Prostate gland (tissue), 2 donors: ENCODE data around the gene PPP1R7.

Experiments used
- CTCF ChIP-seq, 4 experiments: fragments of 200-600 bp in 2 of 4; fragments of 450-650 bp in 2 of 4; sonication (generic) in 2 of 4; IDR thresholded peaks; 1 replicate in 3 of 4; 2 replicates in 1 of 4; pipeline ENCODE4 v1.5.1; 2016 to 2019; ENCODE audit warnings: antibody characterized with exemption in 4 of 4, mild to moderate bottlenecking in 2 of 4, moderate library complexity in 2 of 4
- POLR2A ChIP-seq: fragments of 450-650 bp; IDR thresholded peaks from one replicate; pipeline ENCODE4 v1.6.1; 2016; ENCODE audit warnings: antibody characterized with exemption, mild to moderate bottlenecking

GRCh38 chr2:241207641-241208040, 57.4 kb downstream of the PPP1R7 start:
- TF ChIP-seq CTCF (IDR thresholded peaks at IDR 0.05) (no peak), POLR2A (no peak)
